GM04504 (cell line): ENCODE data around the gene FXYD3.
"Not testable (repeated sequence)": the region's sequence is repeated elsewhere in the genome, so short reads cannot be mapped to it uniquely, and the experiment has no call there.

Experiments
- DNase-seq: peaks from one replicate; pipeline ENCODE4 v3.0.0-alpha.2; 2012; ENCODE audit warnings: low read depth

Gene FXYD3

GRCh38 chr19:35143231-35143715 is 27.6 kb downstream of the FXYD3 start, which contains the start of gene FXYD7:
TSS of gene FXYD7 (plus strand) at chr19:35143255. CDS start at chr19:35143334, 79 bp downstream.
- no peak for DNase-seq

GRCh38 chr19:35143818-35144217 is 28.2 kb downstream of the FXYD3 start:
- DNase-seq, result no peak

- DNase-seq, result no peak
These were observed 28.6 kb downstream of the FXYD3 start for GRCh38 chr19:35144259-35144599.

DNA sequence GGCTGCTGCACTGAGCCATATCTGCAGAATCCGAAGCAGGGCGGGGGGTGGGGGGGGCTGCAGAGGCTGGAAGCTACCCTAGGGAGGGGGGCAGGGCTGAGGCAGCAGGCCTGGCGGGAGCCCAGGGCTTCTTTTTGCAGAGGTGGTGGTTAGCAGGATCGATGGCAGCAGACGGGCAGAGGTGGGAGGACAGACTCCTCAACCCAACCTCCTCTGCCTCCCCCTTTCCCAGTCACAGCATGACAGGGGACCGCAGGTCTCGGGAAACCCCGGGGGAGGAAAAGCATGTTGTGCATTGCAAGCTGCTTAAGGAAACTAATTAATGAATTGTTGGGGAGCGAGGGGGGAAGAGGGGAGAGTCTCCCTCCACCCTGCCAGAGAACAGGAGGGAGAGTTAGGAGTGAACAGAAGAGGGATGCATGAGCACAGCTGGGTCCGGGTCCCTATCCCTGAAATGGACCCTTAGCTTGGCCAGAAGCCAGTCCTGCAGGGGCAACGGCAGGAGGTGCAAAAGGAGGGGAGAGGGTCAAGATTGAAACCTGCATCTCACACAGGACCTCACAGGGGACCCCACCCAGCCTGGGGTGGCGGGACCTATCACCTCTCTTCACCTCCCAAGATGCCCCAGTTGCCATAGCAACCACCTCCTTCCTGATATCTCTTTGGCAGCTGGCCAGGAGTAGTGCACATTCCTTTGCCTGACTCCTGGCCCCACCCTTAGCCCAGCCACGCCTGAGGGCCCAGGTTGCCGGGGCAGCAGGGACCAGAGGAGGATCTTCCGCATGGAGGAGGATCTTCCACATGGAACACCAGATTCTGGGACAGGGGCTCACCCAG is 29.2 kb downstream of the FXYD3 start:
- DNase-seq, result no peak

- no peak for DNase-seq
These were observed 31.3 kb downstream of the FXYD3 start for GRCh38 chr19:35146746-35147459.

- no peak for DNase-seq
These were observed 33.8 kb downstream of the FXYD3 start for GRCh38 chr19:35149463-35149862.

- no peak for DNase-seq
These were observed 34.8 kb downstream of the FXYD3 start for GRCh38 chr19:35150445-35150844.

DNA sequence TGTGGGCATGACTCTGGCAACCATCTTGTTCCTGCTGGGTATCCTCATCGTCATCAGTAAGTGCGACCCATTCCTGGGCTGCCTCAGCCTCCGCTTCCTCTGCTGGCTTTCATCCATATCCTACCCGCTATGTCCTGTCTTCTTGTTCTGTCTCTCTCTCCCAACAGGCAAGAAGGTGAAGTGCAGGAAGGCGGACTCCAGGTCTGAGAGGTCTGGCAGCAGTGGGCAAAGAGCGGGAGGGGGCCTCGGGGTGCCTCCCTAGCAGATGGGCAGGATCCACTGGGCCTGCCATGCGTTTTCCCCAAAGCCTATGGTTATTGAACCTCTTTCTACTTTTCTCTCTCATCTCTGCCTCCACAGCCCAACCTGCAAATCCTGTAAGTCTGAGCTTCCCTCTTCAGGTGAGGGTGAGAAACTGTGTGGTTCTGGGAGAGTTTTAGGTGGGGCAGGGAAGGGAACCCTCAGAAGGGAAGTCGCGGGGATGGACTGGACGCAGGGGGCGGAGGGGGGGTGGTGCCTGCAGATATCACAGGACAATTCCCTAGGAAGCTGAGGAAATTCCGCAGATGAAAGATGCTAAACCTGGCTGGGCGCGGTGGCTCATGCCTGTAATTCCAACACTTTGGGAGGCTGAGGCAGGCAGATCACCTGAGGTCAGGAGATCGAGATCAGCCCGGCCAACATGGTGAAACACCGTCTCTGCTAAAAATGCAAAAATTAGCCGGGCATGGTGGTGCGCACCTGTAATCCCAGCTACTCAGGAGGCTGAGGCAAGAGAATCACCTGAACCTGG is 35.8 kb downstream of the FXYD3 start:
- DNase-seq, result no peak

DNA sequence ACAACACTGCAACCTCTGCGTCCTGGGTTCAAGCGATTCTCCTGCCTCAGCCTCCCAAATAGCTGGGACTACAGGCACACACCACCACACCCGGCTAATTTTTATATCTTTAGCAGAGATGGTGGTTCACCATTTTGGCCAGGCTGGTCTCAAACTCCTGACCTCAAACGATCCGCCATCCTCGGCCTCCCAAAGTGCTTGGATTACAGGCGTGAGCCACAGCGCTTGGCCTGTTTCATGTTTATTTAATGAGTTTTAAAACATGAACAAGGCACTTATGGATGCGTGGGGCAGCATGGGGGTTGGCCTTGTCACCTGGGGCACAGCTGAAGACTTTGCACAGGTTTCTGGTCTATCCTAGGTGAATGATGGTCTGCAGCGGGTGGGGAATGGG is 37.5 kb downstream of the FXYD3 start:
- not testable (repeated sequence) for DNase-seq

DNA sequence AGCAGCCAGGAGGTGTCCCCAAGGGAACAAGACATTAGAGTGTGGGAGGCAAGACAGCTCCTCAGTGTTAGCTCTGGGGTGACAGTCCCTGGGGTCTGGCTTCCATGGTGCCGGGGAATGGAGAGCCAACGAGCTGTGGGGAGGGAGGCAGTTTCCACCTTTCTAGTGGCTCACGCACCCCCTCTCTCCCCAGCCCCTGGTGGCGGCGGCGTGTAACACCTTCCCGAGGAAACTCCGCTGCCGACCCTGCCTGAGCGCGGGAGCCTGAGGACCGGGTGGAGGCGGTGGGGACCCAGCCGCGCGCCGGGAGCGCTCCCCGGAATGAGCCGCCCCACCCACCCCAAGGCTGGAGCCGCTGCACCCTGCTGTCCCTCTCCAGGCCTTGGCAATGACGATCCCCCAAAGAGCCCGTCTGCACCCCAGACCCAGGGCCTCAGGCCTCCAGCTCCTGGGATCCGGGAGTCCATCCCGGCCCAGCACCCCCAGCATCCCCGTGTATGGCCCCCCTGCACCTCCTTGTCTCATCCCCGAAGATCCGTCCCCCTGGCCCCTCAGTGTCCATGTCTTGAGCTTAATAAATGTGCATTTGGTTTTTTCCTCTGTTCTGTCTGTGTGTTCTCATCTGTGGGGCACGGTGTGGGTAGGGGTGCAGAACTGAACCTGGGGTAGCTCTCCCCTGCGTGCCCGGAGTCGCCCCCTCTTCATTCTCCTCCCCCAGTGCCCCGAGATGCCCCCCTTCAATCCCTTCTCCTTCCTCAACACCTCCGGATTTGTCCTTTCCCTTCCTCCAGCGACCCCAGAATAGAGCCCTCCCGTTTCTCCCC is 38.3 kb downstream of the FXYD3 start:
- DNase-seq, result no peak

DNA sequence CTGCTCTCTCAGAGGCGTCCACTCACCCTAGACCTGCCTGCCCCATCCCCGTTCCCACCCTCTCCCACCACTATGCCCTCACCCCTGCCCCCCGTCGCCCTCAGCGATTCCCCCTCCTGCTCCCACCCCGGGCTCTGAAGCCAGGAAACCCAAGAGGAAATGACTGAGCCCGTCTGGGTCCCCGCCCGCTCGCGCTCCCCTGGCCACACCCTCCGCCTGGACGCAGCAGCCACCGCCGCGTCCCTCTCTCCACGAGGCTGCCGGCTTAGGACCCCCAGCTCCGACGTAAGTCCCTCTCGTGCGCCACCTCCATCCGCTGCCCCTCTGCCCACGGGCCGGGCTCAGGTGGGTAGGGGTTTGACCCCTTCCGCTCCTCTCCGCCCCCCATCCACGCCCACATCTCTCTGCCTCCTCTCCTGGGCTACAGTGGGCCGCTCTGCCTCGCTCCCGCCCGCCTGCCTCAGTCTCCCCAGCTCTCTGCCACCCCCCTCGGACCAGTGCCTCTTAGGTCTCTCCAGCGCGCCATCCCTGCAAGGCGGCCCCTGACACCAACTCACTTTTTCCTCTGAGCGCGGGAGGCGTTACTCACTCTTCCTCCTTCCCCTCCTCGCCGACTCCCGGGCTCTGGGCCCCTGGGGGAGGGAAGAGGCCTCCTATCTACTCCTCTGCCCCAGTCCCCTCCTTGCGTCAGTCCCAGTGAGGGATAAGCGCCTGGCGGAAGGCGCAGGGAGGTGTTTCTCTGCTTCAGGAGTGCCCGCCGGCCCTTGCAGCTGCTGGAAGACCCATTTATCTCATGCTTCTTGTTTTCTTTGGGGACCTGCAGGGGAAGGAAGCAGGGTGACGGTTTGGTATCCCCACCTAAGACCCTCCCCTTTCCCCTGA is 39.1 kb downstream of the FXYD3 start, which contains the start of gene FXYD5:
Gene FXYD5 (plus strand): TSS at position 211 of the 882 bp plus-strand sequence. CDS start 816 bp downstream, outside the sequence.
- no peak for DNase-seq

GRCh38 chr19:35155441-35155840 is 39.8 kb downstream of the FXYD3 start:
- DNase-seq, result no peak

DNA sequence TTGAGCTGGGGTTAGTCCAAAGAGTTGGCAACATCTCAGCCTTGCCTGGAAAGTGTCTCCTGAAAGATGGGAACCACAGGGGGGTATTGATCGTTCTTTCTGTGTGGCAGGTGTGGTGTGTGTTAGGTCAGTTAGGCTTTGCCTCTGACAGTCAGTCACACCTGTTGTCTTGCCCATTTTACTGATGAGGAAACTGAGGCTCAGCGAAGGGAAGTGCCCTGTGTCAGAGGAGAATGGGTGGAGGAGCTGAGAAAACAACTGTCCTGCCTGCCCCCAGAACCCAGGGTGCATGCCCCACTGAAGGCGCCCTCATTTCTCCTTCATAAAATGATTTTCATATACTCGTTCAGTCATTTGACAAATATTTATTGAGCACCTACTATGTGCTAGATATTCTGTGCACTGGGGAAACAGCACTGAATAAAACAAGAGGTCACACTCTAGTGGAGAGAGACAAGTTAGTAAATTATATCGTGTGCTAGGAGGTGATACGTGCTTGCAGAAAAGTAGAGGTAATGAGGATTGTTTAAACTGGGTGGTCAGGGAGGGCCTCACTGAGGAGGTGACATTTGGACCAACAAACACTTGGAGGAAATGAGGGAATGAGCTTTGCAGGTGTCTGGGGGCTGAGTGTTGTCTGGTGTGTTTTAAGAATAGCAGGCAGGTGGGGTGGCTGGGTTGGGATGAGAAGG is 40.5 kb downstream of the FXYD3 start:
- DNase-seq, result no peak

DNA sequence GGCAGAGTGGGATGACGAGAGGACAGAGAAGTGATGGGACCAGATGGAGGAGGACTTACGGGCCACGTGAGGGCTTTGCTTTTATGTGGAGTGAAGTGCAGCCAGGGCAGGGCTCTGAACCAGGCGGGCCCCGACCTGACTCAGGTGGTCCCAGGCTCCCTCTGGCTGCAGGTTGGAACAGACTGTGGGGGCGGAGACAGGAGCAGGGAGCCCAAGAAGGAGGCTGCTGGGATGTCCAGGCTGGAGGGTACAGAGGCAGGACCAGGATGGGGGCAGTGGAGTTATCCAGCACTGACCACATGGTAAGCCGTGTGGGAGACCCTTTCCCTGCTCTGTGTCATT is 41.0 kb downstream of the FXYD3 start:
- DNase-seq, result no peak

GRCh38 chr19:35157431-35157830 is 41.8 kb downstream of the FXYD3 start:
- DNase-seq, result no peak

- DNase-seq, result no peak
These were observed 44.0 kb downstream of the FXYD3 start for GRCh38 chr19:35159606-35160005.

DNA sequence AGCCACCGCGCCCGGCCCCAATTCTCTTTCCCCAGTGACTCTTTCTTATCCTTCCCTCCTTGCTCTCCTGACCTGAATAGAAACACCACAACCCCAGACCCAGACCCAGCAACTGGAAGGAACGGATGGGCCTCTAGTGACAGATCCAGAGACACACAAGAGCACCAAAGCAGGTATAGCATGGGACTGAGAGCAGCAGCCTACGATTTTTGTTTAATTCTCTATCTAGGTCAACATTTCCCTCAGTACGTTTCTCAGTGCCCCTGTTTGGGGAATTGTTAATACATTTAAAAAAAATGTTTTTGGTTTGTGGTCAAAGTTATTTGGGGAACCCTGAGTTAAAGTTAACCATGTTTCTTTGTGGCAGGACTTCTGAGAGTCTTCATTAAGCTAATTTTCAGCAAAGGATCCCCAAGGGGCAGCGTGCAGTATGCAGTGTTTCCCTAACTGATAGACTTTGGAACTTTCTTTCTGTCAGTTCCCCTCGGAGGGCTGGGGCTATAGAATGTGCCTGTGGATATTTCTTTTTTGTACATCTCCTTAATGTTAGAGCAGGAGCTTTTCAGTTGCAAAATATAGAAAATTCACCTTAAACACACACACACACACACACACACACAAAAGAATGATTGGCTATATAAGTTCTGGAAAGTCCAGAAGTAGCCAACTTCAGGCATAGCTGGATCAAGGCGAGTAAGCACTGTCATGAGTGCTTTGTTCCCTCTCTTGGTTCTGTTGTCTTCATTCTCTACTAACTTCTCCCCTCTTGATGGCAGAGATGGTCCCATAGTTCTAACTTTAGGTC is 45.2 kb downstream of the FXYD3 start:
- no peak for DNase-seq

DNA sequence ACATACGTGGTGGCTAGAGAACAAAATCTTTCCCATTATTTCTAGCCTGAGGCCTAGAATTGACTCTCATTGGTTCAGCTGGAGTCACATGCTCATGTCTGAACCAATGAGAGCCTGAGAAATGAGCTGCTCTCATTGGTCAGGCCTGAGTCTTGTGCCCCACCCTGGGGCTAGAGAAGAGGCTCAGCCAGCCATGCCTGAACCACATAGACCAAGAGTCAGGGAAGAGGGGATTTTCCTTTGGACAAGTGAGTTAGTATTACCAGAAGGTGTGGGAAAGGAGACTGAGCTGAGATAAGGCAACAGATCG is 45.8 kb downstream of the FXYD3 start:
- DNase-seq, result no peak
